ENCODE measurements around the gene BBLN.
"Not testable (repeated sequence)": the region's sequence is repeated elsewhere in the genome, so short reads cannot be mapped to it uniquely, and the experiment has no call there.

The BBLN gene

DNA sequence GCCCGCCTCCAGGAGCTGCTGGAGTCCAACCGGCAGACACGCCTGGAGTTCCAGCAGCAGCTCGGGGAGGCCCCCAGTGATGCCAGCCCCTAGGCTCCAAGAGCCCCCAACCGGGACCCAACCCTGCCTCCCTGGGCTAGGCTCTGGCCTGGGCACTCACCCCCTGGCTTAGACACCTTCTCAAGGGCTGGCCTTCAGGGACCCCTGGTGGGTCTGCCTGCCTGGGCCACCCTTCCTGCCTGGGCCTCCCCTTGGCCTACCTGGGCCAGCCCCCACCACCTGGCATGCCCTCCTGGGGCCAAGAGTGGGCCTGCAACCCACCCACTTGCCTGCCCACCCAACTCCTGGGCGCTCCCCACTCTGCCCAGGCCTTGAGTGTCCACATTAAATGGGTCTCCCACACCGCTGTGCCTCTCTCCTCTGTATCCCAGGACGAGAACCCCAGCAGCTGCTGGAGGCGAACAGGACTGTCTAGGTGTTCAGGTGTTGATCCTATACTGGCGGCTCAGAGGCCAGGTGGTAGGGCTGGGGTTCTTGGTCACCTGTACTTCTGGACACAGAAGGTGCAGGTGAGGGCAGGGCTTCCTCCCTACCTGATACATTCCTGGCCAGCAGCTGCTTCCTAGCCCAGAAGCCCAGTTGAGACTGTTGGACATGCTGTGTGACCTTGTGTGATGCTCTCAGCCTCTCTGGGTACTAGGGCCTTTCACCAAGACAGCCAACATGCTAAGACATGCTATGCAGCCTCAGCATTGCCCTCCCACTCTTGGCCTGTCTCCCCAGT, 3.6 kb downstream of the BBLN start:
- DNase-seq = no peak

DNA sequence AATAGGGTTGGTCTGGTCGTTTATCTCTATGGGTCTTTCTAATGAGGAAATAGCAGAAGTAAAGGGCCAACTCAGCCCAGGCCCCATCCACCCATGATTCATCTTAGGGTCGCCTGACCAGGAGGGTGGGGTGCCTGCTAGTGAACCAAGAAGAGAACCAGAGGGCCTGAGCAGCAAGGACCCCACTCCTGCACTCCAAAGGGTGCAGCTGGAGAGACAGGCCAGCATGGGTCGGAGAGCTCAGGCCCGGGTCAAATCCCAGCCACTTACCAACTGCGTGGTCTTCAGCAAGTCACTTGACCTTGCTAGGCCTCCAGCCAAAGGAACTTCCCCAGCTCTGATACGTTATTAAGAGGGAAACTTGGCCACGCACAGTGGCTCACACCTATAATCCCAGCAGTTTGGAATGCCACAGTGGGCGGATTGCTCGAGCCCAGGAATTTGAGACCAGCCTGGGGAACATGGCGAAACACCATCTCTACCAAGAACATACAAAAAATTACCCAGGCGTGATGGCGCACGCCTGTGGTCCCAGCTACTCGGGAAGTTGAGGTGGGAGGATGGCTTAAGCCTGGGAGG, 4.3 kb downstream of the BBLN start:
- DNase-seq = no peak

DNA sequence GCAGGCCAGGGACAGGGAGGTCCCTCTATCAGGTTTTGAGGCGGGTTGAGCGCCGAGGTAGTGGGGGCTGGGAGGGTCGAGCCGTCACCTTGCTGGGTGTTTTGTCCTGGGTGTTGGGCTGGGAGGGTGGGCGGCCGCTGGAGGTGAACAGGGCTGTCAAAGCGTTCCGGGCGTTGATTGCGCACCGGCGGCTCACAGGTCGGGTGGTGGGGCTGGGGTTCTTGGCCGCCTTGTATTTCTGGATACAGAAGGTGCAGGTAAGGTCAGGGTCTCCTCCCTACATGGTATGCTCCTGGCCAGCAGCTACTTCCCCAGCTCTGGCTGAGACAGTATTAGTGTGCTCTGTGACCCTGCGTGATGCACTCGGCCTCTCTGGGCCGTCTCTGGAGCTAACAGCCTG, 6.1 kb downstream of the BBLN start:
- no peak for DNase-seq

DNA sequence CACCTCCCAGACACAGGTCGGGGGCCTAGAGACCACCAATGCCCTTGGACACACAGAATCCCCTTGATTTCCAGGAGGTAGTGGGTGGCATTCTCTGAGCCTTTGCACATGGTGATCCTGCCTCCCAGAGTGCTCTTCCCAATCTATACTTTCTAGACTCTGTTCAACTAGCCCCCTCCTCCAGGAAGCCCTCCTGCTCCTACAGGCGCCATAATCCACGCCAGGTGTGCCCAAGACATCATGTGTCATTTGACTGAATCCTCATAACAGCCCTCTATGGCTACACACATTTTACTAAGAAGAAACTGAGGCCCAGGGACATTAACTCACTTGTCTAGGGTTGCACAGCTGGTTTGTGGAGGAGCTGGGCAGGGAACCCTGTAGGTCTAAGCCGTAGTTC, 7.1 kb downstream of the BBLN start:
- DNase-seq = no peak

DNA sequence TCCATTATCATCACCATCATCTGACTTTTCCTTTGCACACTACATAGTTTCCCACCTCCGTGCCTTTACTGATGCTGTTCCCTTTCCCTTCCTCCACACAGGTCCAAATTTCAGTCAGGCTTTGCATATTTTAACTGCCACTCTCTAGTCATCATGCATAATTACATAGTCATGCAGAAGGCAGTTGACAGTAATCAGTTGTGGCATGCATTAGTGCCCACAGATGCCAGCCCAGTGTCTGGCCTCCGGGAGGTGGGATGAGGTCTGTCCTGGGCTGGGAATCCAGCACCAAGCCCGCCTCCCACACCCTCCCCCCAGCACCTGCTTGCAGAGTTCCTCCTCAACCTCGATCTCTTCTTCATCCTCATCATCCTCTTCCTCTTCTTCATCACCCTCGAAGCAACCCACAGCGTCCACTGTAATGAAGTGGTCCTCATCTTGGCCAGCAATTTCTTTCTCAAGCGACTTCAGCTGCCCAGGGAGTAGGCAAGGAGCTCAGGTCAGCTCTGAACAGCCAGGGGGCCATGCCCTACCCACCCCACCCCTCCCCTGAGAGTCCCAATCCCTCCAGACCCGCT, 8.8 kb downstream of the BBLN start:
- no peak for DNase-seq

DNA sequence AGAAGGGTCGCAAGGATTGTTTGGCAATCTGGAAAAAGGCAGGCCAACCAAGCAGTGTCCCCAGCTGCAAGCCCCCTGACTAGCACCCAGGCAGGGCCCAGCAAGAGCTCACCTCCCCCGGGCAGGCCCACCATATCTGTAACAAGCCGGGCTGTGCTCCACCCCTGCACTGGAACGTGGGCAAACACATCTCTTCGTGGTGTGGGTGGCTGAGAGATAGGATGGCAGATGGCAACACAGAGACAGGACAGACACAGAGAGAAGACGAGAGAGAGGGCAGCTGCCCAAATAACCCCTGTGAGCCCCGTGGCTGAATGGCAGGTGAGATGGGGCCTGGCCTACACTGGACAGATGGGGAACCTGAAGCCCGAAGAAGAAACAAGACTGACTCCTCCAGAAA, 9.4 kb downstream of the BBLN start:
- DNase-seq = no peak

DNA sequence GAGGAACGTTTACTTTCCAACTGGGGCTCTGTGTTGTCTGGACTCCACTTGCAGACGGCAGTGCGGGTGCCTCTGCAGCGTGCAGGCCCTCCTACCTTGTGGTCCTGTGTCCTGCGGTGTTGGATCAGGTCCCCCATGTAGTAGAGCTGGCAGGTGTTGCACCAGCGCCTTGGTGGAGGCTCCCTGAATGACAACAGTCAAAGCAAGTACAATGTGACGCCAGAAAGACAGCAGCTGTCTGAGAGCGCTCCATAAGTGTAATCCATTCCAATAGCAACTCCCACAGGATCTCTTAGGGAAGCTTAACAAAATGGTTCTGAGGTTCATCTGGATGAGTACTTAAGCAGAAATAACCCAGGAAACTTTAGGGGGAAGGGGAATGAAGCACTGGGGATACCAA, 9.9 kb downstream of the BBLN start:
- no peak for DNase-seq

DNA sequence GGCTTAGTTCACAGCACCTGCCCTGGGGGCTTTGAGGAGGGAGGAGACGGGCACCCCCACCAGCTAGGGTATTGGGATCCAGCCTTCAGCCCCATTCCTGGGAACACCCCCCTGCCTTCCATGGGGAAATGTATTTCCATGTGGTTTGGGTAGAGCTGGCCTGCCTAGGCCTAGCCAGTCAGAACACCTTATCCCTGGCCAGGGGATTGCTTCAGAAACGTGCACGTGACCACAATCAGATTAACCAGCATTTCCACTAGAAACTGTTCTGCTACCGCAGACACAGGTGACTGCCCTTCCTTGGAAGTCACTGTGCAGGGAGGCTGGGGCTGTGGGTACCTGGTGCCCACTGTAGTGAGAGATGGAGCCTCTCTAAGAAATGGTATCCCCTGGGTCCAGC, 14.0 kb downstream of the BBLN start:
- no peak for DNase-seq

DNA sequence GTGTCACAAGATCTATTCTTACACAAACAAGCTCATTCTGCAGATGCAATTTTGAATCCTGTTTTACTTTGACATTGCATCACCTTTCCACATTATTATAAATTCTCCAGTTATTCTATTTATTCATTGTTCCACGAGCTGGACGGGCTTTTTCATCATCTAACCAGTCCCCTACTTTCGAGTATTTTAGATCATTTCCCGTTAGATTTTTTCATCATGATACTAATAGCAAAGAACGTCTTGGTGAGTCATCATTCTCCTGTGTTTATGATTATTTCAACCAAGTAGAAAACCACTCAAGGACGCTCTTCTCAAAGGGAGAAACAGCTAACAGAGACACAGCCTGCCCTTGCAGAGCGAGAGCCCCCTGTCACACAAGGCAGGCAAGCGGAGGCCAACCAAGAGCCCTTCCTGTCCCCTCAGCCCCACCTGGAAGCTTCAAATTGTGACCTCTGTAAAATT, 15.1 kb downstream of the BBLN start:
- no peak for DNase-seq

DNA sequence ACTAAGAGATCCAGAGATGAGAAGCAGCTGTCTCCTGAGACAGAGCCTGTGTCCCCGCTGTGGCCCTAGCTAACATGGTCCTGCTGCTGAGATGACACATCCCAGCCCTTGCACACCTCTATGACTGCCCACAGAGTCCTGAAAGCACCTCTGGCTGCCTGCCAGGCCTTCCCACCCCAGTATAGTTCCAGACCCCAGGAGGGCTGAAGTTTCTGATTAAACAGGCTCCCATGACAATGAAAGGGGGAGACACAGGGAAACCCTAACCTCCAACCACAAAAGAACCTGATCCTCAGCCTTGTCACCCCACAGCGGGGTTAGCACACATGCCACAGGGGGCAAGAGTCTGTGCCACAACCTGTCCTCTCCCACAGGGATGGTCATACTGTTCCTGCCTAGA, 15.7 kb downstream of the BBLN start:
- no peak for DNase-seq

DNA sequence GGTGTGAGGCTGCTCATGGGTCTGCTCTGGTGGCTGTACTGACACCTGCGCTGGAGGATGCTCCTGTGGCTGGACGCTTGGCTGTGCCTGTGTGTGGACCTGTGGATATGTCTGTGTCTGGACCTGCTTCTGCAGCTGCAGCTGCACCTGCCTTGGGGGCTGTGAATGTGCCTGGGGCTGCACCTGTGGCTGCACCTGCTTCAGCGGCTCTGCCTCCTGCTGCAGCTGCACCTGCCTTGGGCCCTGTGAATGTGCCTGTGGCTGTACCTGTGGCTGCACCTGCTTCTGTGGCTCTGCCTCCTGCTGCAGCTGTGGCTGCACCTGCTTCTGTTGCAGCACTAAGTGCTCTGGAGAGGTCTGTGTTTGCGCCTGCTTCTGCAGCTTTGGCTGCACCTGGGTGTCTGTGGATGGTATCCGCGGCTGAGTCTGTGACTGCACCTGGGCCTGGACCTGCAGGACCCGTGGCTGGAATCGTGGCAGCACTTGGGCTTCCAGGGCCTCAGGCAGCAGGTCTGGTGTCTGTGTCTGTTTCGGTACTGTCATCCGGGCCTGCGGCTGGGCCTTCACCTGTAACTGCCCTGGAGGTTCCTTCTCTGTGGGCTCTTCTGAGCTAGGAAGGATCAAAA, 18.9 kb downstream of the BBLN start:
- no peak for DNase-seq

DNA sequence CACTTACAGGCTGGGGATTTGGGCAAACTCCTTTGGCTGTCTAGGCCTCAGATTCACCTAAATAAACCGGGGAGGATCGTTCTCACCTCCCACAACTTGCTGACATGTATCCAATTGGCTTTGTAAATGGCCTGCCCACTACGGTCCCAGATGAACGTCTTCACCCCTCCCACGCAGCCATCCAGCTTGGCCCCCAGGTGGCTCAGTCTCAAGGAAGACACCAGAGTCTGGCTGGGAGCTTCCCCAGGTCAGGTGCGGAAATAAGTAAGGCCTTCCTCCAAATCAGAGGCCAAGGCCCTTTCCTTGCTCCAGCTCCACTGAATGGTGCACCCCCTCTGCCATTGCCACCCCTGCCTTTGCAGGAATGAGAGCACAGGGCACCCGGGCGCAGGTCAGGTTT, 19.9 kb downstream of the BBLN start:
- DNase-seq = no peak

DNA sequence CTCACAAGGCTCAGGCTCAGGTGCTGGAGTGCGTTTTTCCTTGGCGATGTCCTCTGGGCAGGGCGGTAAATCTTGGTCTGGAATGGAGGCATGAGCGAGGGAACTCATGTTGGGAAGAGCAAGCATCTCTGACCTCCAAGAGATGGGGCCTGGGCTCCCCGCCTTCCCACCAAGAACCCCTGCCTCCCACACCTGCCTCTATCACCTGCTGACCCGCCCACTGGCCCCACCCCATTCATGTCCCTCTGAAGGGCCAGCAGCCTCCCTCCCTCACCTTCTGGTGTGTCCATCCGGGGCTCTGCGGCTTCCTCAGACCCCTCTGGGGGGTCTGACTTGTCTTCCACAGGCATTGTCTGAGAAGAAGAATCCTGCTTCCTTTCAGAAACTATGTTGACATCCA, 20.4 kb downstream of the BBLN start:
- no peak for DNase-seq

DNA sequence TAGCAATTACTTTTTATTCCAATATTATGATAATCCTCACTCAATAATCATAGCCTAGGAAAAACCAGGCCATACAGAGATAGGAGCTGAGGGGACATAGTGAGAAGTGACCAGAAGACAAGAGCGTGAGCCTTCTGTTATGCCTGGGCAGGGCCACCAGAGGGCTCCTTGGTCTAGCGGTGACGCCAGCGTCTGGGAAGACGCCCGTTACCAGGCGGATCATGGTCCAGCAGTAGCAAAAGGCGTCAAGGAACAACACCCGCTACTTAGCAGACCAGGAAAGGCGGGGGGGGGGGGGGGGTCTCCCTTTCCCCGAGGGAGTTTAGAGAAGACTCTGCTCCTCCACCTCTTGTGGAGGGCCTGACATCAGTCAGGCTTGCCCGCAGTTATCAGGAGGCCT, 21.4 kb downstream of the BBLN start:
- DNase-seq = not testable (repeated sequence)

DNA sequence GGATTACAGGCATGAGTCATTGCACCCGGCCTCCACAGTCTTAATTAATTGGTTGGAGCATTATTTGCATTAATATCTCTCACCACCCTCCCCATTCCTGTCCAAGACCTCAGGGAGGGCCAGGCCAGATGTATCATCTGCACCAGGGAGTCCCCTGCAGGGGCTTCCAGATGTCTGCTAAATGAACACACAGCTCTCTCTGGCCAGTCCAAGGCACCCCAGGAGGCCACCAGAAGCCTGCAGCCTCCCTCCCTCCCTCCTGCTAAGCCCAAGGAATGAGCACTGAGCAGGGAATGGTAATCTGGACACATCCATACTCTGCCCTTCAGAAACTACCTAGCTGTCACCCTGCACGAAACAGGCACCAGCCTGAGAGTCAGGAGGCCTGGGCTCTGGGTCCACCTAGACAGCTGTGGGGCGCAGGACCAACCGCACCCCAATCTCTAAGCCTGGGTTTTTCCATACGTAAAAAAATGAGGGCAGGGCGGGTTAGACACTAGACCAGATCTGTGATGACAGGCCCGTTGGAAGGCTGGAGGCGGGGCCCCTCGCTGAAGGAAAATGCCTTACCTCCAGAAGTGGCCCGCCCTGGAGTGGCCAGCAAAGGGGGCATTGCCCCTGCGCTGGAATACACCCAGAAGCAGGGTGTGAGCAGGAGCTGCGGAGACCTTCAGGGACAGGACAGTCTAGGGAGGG, 23.0 kb downstream of the BBLN start:
- DNase-seq = no peak

DNA sequence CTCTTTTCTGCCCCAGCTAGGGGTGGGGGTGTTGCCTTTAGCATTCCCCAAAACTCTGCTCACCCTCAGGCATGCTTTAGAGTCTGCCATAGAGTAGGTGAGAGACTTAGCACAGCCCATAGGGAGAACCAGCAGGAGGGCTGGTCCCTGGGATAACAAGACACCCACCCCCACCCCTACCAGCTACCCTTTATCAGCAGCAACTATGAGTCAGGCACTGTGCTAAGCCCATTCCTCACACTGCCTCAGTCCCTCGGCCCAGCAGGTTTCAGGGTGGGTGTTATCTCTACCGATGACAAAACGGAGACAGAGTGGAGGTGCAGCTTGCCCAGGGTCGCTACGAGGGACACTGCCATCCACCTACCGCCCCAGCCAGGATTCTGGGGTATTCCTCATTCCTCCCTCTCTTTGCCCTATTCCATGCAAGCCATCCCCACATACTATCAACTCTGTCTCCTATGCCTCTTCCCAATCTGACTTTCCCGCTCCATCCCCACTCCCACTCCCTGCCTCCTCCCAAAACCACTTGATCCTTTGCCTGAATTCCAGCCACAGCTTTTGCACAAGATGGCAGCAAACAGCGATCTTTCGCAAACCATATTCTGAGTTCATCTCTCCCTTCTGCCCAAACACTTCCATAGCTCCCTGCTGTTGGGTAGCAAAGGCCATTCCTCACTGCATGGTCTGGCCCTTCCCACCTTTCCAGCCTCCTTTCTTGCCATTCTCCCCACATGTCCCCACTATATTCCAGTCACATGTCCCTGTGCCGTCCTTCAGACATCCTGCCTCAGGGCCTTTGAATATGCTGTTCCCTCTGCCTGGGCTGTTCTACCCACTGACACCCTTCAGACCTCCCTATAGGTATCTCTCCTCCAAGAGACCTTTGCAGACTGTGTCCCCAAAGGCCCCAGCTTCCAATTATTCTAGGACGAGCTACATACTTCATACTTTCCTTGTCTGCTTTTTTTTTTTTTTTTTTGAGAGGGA, 26.2 kb downstream of the BBLN start:
- no peak for DNase-seq

DNA sequence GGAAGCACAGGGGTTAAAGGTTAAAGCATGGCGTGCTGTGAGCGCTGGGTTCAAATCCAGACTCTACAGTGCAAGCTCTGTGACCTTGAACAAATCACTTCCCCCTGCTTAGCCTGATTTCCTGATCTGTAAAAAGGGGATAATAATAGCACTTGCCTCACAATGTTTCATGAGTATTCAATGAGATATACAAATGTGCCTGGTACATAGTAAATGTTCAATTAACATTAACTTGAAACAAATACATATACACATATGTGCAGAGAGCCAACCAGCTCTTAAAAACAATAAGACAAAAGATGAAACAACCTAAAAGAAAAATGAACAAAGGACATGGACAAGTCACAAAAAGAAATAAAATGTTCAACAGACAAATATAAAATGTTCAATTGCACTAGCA, 27.3 kb downstream of the BBLN start:
- no peak for DNase-seq

DNA sequence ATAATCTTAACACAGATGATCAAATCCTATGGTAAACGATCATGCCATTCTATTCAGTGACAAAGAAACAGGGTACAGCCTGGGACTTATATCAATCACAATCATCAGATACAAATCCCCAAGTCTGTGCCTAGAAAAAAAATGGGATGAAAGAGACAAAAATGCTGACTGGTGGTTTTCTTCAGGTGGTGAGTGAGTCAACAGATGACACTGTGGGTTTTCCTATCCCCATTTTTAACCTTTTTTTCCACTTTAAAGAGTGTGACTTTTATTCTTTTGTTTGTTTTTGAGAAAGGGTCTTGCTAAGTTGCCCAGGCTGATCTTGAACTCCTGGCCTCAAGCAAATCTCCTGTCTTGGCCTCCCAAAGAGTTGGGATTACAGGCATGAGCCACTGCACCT, 28.1 kb downstream of the BBLN start:
- DNase-seq = no peak

DNA sequence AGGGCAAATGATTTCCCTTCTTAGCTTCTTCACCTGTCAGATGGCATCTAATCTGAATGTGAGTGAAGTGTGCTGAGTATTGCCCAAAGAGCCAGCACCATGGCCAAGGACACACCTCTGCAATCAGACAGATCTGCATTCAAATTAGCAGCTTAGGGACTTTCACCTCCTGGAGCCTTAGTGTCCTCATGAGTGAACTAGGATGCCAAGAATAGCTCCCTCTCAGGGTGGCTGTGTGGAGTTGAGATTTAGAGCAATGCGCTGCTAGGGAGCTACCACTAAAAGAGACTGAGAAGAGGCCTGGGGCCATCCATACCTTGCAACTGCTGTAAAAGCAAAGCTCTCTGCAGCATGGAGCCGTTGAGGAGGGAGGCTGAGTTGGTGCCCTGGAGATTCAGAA, 29.9 kb downstream of the BBLN start:
- no peak for DNase-seq

DNA sequence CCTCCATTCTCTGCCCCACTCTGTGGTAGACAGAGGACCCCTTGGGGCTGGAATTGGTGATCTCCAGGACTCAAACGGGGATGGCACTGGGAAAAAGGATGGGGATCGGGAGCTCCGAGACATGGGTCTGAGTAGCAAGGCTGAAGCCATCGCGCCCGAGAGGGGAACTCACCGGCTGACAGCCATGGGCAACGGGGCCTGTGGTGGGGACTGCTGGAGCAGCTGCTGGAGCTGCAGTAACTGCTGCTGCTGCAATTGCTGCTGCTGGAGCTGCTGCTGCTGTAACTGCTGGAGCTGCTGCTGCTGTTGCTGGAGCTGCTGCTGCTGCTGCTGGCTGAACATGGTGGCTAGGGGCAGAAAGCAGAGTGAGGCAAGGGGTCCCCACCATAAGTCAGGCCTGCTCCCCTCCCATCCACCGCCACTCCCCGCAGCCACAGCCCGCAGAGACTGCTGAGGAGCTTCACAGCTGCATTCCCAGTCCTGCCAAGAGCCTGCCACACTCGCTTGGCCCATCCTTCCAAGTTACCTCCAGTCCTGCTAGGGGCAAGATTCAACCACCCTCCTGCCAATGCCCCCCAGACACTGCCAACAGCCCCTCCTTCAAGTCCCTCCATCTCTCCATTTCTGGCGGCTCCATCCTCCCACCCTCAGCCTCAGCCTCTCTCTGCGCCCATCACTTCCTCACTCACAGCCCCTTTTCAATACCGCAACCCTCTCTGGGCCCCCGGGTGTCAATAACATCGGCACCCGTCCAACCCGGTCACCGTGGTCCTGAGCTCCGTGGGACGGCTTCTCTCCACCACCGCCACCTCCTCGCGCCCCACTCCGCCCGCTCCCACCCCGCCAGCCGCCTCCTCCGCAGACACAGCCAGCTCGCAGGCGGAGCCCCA, 30.7 kb downstream of the BBLN start:
- no peak for DNase-seq

DNA sequence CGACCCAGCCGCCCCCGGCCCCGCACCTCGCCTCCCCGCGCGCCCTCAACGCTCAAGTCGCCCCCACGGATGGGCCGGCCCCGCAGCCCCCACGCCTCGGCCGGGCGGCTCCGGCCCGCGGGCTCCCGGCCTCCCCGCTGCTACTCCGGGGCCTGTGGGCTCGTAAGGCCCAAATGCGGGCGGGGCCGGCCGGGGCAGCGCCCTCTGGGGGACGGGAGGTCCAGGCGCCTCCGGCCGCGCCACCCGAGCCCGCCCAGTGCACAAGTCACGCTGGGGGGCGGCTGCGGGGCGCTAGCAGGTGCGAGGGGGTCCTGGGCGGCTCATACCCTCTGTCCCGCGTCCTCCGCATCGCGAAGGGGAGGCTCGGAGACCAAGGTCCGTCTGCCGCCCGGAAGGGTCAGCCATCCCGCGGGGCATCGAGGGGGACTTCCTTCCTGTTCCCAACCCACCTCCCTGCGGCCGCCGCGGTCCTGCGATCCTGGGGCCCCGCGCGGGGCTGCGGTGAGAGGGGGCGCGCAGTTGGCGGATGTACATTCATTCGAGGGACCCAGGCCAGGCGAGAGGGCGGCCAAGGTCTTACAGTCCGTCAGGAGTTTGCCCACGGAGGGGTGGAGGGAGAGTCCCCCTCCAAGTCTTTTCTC, 31.5 kb downstream of the BBLN start, which contains the start of gene CIZ1:
CIZ1 (minus strand) TSS at position 167 of the 641 bp plus-strand sequence. CDS start 715 bp downstream, outside the sequence.
- peak; percentile 18 for DNase-seq

Data from SHP77 treated with DMSO at 0.1 percent for 48 hours (cell line).